Esophagus muscularis mucosa (tissue), 4 donors: Measurements from ENCODE around the gene KISS1.

Source experiments
- EP300 ChIP-seq: sonication (generic); formaldehyde crosslinking; IDR thresholded peaks from one replicate; pipeline ENCODE4 v1.6.1; 2017; ENCODE audit warnings: antibody characterized with exemption
- POLR2A ChIP-seq: fragments of 450-650 bp; IDR thresholded peaks from one replicate; pipeline ENCODE4 v1.6.1; 2017; ENCODE audit warnings: antibody characterized with exemption, moderate library complexity, mild to moderate bottlenecking, low read depth
- POLR2AphosphoS5 ChIP-seq, 2 donors: sonication (generic); formaldehyde crosslinking; IDR thresholded peaks; one replicate each; pipeline ENCODE4 v1.6.1; 2017; ENCODE audit warnings: antibody characterized with exemption in 2 of 2
- TF ChIP-seq, protein P1 (sequence below), 3 experiments: fragments of 200-600 bp in 2 of 3; fragments of 450-650 bp in 1 of 3; sonication (generic) in 2 of 3; IDR thresholded peaks; one replicate each; pipeline ENCODE4 v1.5.1; 2017 to 2019; ENCODE audit warnings: antibody characterized with exemption in 3 of 3, mild to moderate bottlenecking in 2 of 3, moderate library complexity in 1 of 3

DNA sequence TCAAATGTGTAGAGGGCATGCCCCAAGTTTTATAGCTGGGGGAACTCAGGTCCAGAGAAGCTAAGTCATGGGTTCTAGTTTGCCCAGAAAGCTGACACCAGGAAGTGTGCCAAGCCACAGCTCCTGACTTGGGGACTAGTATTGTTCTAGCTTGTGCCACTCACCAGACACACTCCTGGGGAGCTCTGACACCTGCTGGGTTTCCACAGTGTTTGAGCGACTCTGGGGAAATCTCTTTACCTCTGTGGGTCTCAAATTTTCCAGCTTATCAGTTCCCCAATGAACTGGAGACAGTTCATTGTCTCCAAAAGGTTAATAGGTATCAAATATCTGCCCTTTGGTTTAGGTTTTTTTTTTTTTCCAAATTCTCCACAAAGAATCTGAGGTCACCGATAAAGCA is 4.2 kb downstream of the KISS1 start:
- TF ChIP-seq, protein P1, sequence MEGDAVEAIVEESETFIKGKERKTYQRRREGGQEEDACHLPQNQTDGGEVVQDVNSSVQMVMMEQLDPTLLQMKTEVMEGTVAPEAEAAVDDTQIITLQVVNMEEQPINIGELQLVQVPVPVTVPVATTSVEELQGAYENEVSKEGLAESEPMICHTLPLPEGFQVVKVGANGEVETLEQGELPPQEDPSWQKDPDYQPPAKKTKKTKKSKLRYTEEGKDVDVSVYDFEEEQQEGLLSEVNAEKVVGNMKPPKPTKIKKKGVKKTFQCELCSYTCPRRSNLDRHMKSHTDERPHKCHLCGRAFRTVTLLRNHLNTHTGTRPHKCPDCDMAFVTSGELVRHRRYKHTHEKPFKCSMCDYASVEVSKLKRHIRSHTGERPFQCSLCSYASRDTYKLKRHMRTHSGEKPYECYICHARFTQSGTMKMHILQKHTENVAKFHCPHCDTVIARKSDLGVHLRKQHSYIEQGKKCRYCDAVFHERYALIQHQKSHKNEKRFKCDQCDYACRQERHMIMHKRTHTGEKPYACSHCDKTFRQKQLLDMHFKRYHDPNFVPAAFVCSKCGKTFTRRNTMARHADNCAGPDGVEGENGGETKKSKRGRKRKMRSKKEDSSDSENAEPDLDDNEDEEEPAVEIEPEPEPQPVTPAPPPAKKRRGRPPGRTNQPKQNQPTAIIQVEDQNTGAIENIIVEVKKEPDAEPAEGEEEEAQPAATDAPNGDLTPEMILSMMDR (IDR thresholded peaks at IDR 0.05): no peak
- no peak for TF ChIP-seq POLR2A
- no peak for TF ChIP-seq POLR2AphosphoS5 (IDR thresholded peaks at IDR 0.05)
- no peak for TF ChIP-seq EP300
